HL-60 (cell line): ENCODE data around the gene CENPX.

Experiments used
- CTCF ChIP-seq: IDR thresholded peaks from one replicate; pipeline ENCODE4 v1.5.1; 2011; ENCODE audit warnings: low read length, control low read depth, inconsistent platforms; ENCODE audit not compliant: insufficient read depth
- POLR2AphosphoS5 ChIP-seq: IDR thresholded peaks from 2 replicates; pipeline ENCODE4 v1.6.1; 2012; ENCODE audit warnings: low read depth
- REST ChIP-seq: IDR thresholded peaks from 2 replicates; pipeline ENCODE4 v1.6.1; 2012; ENCODE audit warnings: low read depth; ENCODE audit not compliant: insufficient replicate concordance

GRCh38 chr17:81993729-81994592 is 28.7 kb downstream of the CENPX start:
- TF ChIP-seq POLR2AphosphoS5 (no peak), CTCF (no peak), REST (no peak)
